GM12865 (cell line): ENCODE measurements around the gene SLC29A3.
A peak's percentile ranks its signal among the peaks of the same experiment; 100 is the strongest.

Experiments
- DNase-seq: peaks from one replicate; pipeline ENCODE4 v3.0.0; 2010; ENCODE audit warnings: low read depth
- H3K4me3 ChIP-seq: 2 replicates; pipeline ENCODE4 v1.5.1; 2011; ENCODE audit warnings: mild to moderate bottlenecking, low read depth, low read length, control low read depth
- TF ChIP-seq, protein P1 (sequence below): IDR thresholded peaks from 2 replicates; pipeline ENCODE4 v1.5.1; 2011; ENCODE audit warnings: low read length, control low read depth, low read depth, inconsistent platforms; ENCODE audit not compliant: insufficient read depth; ENCODE audit errors: missing control alignments

The SLC29A3 gene

DNA sequence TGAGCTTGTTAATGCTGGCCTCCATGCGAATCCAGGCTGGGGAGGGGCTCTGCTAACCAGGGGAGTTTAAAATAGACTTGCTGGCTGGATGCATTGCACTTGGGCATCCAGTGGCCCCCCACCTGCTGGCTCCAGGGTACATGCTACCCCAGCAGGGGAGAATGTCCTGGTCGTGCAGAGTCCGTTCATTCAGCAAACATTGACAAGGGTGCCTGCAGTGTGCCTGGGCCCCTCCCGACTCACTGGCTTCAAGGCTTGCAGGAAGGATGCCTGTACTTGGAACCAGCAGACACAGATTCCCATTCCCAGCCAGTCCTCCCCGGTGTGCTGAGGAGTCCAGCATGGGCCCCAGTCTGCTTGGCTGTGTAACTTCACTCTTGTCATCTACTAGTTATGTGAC lies 1.5 kb downstream of the SLC29A3 start:
- TF ChIP-seq, protein P1, sequence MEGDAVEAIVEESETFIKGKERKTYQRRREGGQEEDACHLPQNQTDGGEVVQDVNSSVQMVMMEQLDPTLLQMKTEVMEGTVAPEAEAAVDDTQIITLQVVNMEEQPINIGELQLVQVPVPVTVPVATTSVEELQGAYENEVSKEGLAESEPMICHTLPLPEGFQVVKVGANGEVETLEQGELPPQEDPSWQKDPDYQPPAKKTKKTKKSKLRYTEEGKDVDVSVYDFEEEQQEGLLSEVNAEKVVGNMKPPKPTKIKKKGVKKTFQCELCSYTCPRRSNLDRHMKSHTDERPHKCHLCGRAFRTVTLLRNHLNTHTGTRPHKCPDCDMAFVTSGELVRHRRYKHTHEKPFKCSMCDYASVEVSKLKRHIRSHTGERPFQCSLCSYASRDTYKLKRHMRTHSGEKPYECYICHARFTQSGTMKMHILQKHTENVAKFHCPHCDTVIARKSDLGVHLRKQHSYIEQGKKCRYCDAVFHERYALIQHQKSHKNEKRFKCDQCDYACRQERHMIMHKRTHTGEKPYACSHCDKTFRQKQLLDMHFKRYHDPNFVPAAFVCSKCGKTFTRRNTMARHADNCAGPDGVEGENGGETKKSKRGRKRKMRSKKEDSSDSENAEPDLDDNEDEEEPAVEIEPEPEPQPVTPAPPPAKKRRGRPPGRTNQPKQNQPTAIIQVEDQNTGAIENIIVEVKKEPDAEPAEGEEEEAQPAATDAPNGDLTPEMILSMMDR, result no peak
- DNase-seq, result no peak
- H3K4me3 ChIP-seq, result no peak overlapping the region

DNA sequence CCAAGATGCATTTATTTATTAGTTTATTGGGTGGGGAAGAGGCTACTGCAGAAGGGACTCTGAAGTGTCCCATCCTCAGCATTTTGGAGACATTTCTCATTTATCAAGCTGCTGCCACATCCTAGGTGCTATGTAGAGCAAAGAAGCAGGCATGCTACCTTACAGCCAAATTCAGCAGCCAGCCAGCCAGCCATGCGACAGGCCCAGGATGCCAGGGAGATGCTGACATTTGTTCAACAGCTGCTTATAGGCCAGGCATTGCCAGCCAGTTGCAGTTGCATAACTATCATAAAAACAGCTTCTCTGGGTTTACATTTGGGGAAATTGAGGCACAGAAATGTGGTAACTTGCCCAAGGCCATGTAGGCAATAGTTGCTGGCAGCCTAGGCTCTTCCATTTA lies 2.3 kb downstream of the SLC29A3 start:
- TF ChIP-seq, protein P1, result no peak
- no peak overlapping the region for H3K4me3 ChIP-seq
- DNase-seq, result no peak

DNA sequence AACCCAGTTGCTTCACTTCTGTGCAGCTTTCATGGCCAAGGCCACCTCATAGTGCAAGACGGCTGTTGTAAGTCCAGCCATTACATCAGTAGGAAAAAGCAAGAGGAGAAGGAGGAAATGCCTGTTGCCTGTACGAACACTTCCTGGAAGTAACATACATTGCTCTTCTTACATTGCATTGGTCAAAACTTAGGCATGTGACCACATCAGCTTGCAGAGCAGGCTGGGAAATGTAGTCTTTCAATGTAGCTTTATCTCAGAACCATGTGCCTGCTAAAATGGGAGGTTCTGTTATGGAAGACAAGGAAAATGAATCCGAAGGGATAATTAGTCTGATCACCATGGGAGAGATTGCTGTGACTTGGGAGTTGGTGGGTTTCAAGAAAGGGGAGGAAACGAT lies 4.3 kb downstream of the SLC29A3 start:
- TF ChIP-seq, protein P1, result no peak
- no peak overlapping the region for H3K4me3 ChIP-seq
- DNase-seq, result peak; percentile 47

DNA sequence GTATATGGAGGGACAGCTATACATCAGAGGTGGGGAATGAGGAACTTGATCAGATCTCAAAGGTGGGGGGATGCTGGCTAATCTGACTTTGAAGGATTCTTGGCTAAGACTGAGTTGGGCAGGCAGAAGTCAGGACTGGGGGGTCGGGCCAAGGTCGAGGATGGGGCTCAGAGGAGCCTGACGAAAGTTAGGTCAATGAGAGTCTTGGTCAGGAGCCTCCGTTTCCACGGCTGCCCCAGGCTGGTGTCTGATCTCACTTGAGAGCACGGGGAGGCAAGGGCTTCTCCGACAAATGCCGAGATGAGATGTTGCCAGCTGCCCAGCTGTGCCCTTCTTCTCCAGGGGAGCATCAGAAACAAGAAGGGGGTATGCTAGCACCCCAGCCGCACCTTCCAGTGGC lies 5.7 kb downstream of the SLC29A3 start:
- H3K4me3 ChIP-seq, result no peak overlapping the region
- no peak for DNase-seq
- TF ChIP-seq, protein P1, result no peak

DNA sequence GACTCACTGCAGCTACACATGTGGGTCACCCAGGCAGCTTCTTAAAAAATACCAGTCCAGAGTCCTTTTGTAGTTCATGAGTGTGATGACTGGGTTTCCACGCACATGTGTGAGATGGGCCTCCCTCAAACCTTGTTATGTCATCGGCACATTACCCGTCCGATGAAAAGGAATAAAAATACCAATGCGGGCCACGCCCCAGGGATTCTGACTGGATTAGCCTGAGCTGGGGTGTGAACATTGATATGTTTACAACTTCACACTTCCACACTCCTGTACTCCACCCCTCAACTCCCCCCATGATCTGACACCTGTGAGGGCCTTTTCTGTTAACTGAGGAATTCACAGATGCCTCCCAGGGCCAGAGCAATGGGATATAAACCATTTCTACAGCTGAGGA lies 6.2 kb downstream of the SLC29A3 start:
- no peak for DNase-seq
- no peak overlapping the region for H3K4me3 ChIP-seq
- TF ChIP-seq, protein P1, result no peak

DNA sequence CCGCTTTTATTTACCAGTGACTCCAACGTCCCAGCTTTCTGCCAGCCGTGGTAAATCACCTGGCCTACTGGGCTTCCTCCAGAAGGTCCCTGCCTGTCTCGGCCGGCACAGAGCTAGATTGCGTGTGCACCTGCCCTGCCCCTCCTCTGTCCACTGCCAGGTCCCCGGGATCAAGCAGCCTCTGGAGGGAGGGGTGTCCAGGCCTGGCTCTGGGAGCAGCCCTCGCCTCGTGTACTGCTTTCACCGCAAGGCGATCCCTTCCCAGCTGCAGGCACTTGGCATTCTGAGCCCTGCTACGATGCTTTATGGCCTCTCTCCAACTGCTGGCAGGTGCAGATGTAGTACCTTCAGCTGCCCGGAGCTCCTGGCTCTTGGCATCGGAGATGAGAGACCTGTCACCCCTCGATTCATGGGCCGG lies 7.4 kb downstream of the SLC29A3 start:
- no peak for DNase-seq
- TF ChIP-seq, protein P1, result no peak
- no peak overlapping the region for H3K4me3 ChIP-seq

DNA sequence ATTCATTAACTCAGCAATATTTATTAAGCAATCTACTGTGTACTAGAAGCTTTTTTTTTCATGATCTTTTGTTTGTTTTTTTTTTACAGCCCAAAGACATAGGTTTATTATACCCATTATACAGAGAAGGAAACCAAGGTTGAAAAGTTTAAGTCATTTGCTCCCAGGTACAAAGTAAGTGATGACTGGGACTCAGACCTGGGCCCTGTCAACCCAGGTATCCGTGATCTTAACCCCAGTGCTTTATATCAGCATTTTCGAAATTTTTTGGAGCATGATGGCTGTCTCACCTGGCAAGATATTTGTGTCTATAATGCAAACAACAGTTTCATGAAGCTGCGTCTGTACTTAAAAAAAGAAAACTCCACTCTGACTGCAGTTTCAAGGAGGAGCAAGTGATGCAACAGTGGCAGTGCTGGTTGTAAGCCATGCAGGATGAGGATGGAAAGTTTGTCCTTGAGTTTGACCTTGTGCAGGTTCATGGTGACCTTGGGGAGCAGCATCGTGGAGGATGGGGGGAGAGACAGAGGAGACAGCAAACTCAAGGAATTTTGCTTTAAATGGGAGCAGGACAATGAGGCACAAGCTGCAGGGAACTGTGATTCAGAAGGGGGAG lies 11.8 kb downstream of the SLC29A3 start:
- no peak overlapping the region for H3K4me3 ChIP-seq
- no peak for DNase-seq
- TF ChIP-seq, protein P1, result no peak
